B cell (primary cell): ENCODE results near the gene FBXO11.

Experiments used
- EZH2 ChIP-seq: IDR thresholded peaks from 2 replicates; pipeline ENCODE4 v1.6.1; 2012; ENCODE audit warnings: borderline replicate concordance, low read depth, mild to moderate bottlenecking, moderate library complexity, low read length; ENCODE audit not compliant: insufficient read depth, poor library complexity, severe bottlenecking
- TF ChIP-seq, protein P1 (sequence below): fragments of 200-600 bp; IDR thresholded peaks from one replicate; pipeline ENCODE4 v1.8.0; 2022; ENCODE audit warnings: antibody characterized with exemption, mild to moderate bottlenecking

DNA sequence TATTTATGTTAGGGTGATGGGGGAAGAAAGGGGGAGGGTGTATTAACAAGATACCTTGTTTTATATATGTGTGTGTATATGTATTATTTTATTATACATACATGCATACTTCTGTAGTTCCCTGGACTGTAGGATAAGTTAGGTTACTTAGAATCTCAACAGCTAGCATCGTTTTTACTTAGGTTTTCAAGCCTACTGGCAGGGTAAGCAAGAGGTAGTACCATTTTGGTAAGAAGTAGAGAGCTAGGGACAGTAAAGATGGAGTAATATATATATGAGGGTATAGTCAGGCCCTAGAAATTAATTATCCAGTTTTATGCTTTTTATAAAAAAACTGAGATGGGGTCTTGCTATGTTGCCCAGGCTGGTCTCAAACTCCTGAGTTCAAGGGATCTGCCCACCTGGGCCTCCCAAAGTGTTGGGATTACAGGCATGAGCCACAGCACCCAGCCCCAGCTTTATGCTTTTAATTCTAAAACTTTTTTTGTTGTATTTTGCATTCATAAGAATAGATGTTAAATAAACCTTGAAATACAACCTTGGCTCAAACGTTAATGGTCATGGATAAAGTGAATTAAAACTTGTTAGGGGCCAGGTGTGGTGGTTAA is 110.1 kb downstream of the FBXO11 start:
- TF ChIP-seq, protein P1, sequence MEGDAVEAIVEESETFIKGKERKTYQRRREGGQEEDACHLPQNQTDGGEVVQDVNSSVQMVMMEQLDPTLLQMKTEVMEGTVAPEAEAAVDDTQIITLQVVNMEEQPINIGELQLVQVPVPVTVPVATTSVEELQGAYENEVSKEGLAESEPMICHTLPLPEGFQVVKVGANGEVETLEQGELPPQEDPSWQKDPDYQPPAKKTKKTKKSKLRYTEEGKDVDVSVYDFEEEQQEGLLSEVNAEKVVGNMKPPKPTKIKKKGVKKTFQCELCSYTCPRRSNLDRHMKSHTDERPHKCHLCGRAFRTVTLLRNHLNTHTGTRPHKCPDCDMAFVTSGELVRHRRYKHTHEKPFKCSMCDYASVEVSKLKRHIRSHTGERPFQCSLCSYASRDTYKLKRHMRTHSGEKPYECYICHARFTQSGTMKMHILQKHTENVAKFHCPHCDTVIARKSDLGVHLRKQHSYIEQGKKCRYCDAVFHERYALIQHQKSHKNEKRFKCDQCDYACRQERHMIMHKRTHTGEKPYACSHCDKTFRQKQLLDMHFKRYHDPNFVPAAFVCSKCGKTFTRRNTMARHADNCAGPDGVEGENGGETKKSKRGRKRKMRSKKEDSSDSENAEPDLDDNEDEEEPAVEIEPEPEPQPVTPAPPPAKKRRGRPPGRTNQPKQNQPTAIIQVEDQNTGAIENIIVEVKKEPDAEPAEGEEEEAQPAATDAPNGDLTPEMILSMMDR: no peak
- no peak for TF ChIP-seq EZH2
